WERI-Rb-1 (cell line): Measurements from ENCODE around the gene PRUNE2.
"Not testable (repeated sequence)": the region's sequence is repeated elsewhere in the genome, so short reads cannot be mapped to it uniquely, and the experiment has no call there.

ENCODE experiments used
- DNase-seq: peaks from one replicate; pipeline ENCODE4 v3.0.0-alpha.2; 2020
- H3K27ac ChIP-seq: fragments of 250-450 bp; sonication (Bioruptor Pico); 2 replicates; pipeline ENCODE4 v1.5.1; 2020; ENCODE audit warnings: mild to moderate bottlenecking, moderate library complexity
- H3K27me3 ChIP-seq: fragments of 250-450 bp; sonication (Bioruptor Pico); 2 replicates; pipeline ENCODE4 v1.5.1; 2021; ENCODE audit warnings: mild to moderate bottlenecking, low read depth, moderate library complexity; ENCODE audit not compliant: insufficient read depth, severe bottlenecking
- H3K36me3 ChIP-seq: fragments of 250-450 bp; sonication (Bioruptor Pico); 2 replicates; pipeline ENCODE4 v1.5.1; 2020; ENCODE audit warnings: mild to moderate bottlenecking, moderate library complexity
- H3K4me3 ChIP-seq: 2 replicates; pipeline ENCODE4 v1.5.1; 2011; ENCODE audit warnings: low read depth, mild to moderate bottlenecking, control low read depth, low read length
- H3K9me3 ChIP-seq: fragments of 250-450 bp; sonication (Bioruptor Pico); 2 replicates; pipeline ENCODE4 v1.5.1; 2021; ENCODE audit warnings: mild to moderate bottlenecking, moderate library complexity; ENCODE audit not compliant: severe bottlenecking
- TF ChIP-seq, protein P1 (sequence below): IDR thresholded peaks from 2 replicates; pipeline ENCODE4 v1.5.1; 2011; ENCODE audit warnings: low read depth, mild to moderate bottlenecking, control low read depth, inconsistent platforms, low read length

PRUNE2 gene

GRCh38 chr9:76905791-76906646, at the start of gene PRUNE2:
Gene PRUNE2 (minus strand): TSS chr9:76906114. CDS start chr9:76905963, 151 bp downstream.
- no peaks in the 10 kb centered on the region for H3K27me3 ChIP-seq

GRCh38 chr9:76955406-76955805, 49.5 kb upstream of the PRUNE2 start:
- not testable (repeated sequence) for H3K27ac ChIP-seq, DNase-seq, H3K4me3 ChIP-seq, H3K36me3 ChIP-seq, H3K27me3 ChIP-seq, H3K9me3 ChIP-seq

More at GRCh38 chr9:76905791-76906646, at the start of gene PRUNE2:
- TF ChIP-seq, protein P1, sequence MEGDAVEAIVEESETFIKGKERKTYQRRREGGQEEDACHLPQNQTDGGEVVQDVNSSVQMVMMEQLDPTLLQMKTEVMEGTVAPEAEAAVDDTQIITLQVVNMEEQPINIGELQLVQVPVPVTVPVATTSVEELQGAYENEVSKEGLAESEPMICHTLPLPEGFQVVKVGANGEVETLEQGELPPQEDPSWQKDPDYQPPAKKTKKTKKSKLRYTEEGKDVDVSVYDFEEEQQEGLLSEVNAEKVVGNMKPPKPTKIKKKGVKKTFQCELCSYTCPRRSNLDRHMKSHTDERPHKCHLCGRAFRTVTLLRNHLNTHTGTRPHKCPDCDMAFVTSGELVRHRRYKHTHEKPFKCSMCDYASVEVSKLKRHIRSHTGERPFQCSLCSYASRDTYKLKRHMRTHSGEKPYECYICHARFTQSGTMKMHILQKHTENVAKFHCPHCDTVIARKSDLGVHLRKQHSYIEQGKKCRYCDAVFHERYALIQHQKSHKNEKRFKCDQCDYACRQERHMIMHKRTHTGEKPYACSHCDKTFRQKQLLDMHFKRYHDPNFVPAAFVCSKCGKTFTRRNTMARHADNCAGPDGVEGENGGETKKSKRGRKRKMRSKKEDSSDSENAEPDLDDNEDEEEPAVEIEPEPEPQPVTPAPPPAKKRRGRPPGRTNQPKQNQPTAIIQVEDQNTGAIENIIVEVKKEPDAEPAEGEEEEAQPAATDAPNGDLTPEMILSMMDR, result no peak
- Histone ChIP-seq H3K27ac (peak within 1 kb of the TSS; percentile 30), H3K36me3 (no peaks in the 10 kb centered on the region), H3K4me3 (peak within 1 kb of the TSS; percentile 75), H3K9me3 (no peaks in the 10 kb centered on the region)
- peak; percentile 80 for DNase-seq

DNA sequence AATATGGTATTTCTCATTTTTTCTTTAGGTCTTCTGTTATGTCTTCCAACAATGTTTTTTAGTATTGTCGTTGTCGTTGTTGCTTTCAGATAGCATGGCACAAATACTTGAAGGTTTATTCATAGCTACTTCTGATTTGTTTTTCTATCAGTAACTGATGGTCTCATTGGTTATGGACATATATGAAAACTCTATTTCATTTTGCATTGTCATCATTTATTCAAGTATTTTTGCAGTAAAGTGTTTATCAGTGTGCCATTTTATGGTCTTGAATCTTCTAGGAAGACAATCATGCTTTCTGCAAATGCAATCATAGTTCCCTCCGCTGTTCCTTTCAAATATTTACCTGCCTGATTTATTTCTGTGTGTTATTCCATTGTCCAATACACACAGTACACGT, 44.0 kb upstream of the PRUNE2 start:
- Histone ChIP-seq H3K9me3 (peaks cover 5% of the 10 kb centered on the region), H3K36me3 (no peaks in the 10 kb centered on the region), H3K4me3 (no peak overlapping the region), H3K27ac (no peak overlapping the region), H3K27me3 (no peaks in the 10 kb centered on the region)
- no peak for DNase-seq
- TF ChIP-seq, protein P1, result no peak

DNA sequence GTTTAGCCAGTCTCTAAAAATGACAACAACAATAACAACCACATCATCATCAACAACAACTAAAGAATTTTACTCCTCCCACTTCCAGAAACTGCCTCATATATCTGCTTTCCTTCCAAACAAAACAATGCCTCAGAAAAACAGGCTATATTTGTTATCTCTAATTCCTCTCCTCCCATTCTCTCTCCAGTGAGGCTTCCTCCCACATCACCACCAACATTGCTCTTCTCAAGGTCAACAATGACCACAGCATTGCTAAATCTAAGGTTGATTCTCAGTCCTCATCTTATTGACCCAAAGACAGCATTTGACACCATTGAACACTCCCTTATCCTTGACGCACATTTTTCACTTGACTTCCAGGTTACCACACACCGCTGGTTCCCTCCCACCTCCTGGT, 38.1 kb upstream of the PRUNE2 start:
- TF ChIP-seq, protein P1, result no peak

DNA sequence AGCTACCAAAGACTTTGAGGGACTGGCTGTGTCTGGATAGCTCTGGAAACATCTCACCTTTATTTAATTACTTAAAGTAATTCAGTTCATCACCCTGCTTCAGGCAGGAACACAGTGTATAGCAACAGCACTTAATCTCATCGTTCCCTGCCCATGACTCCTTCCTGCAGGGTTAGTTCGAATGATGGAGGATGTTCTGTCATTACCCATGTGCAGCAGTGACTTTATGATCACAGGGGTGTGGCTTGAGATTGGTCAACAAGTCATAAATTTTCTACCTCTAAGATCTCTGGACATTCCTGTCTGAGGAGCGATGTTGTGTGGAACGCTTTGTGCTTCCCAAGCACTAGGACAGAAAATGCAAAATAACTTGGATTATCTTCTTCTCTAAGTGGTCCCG, 37.1 kb upstream of the PRUNE2 start:
- TF ChIP-seq, protein P1, result no peak
- Histone ChIP-seq H3K27ac (no peak overlapping the region), H3K4me3 (no peak overlapping the region), H3K27me3 (no peaks in the 10 kb centered on the region), H3K36me3 (no peaks in the 10 kb centered on the region), H3K9me3 (no peaks in the 10 kb centered on the region)
- no peak for DNase-seq

More for the DNA sequence above, 38.1 kb upstream of the PRUNE2 start:
- no peaks in the 10 kb centered on the region for H3K36me3 ChIP-seq
- H3K27ac ChIP-seq, result no peak overlapping the region
- no peaks in the 10 kb centered on the region for H3K9me3 ChIP-seq
- H3K4me3 ChIP-seq, result no peak overlapping the region
- H3K27me3 ChIP-seq, result no peaks in the 10 kb centered on the region
- no peak for DNase-seq

DNA sequence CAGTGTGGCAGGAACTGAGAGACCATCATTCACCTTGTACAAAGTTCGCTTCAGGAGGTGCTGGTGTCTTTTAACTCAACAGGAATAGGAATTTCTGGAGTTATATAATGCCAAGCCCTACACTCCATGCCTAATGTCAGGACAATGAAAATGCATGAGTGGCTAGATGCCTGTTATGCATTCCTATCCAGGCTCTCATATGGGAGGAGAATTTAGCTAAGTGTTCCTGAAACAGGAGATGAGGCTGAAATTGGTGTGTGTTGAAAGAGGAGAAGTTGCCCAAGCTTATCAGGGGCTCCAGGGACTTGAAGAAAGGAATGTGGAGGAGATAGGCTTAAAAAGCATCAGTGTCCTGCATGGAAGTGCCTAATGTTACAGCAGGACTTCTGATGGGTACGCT, 26.8 kb upstream of the PRUNE2 start:
- Histone ChIP-seq H3K36me3 (no peaks in the 10 kb centered on the region), H3K27ac (no peak overlapping the region), H3K4me3 (no peak overlapping the region), H3K9me3 (no peaks in the 10 kb centered on the region), H3K27me3 (no peaks in the 10 kb centered on the region)
- TF ChIP-seq, protein P1, result no peak
- no peak for DNase-seq
